Lower lobe of right lung (tissue), 2 donors: Measurements from ENCODE around the gene PACRG. TPM values are rescaled to one million over a fixed set of nuclear protein-coding genes. Genes with fewer than 3 reads are reported as not detected.

Source experiments
- ATAC-seq, 2 donors: fragments of 200-7000 bp; cut with Tn5 transposase; one replicate each; pipeline ENCODE4 v1.9.1; 2020 to 2022; ENCODE audit warnings: mild to moderate bottlenecking in 2 of 2, moderate library complexity in 2 of 2
- DNase-seq: peaks from one replicate; pipeline ENCODE4 v3.0.0-alpha.2; 2020
- H3K27ac ChIP-seq: fragments of 200-600 bp; one replicate; pipeline ENCODE4 v1.8.0; 2022
- H3K27me3 ChIP-seq: fragments of 200-600 bp; one replicate; pipeline ENCODE4 v1.8.0; 2022; ENCODE audit warnings: low read depth
- H3K36me3 ChIP-seq: fragments of 200-600 bp; one replicate; pipeline ENCODE4 v1.8.0; 2022; ENCODE audit warnings: mild to moderate bottlenecking
- H3K4me1 ChIP-seq: fragments of 200-600 bp; one replicate; pipeline ENCODE4 v1.8.0; 2022
- H3K4me3 ChIP-seq: fragments of 200-600 bp; one replicate; pipeline ENCODE4 v1.8.0; 2022; ENCODE audit warnings: mild to moderate bottlenecking
- H3K9me3 ChIP-seq: fragments of 200-600 bp; one replicate; pipeline ENCODE4 v1.8.0; 2022
- CTCF ChIP-seq: fragments of 200-600 bp; IDR thresholded peaks from one replicate; pipeline ENCODE4 v1.8.0; 2022; ENCODE audit warnings: antibody characterized with exemption, mild to moderate bottlenecking
- intact Hi-C: fragments of 100-400 bp; cut with DNase I; formaldehyde crosslinking; loops from one replicate; pipeline ENCODE4 v1.11.0; 2022
- total RNA-seq: library from RNA; stranded (reverse); fragmentation: NEBNext Ultra II Directional; extraction: Animal tissue kit (Norgen Biotek cat#: 25700); gene quantifications from one replicate; pipeline ENCODE4 v1.2.1, GENCODE V29; 2021
- donor health status: DM: no; HTN: yes; CAD: no; lungs with severe emphysema.

Gene PACRG
- total RNA-seq, 1 donor from 2014 or later = 5.5 TPM

DNA sequence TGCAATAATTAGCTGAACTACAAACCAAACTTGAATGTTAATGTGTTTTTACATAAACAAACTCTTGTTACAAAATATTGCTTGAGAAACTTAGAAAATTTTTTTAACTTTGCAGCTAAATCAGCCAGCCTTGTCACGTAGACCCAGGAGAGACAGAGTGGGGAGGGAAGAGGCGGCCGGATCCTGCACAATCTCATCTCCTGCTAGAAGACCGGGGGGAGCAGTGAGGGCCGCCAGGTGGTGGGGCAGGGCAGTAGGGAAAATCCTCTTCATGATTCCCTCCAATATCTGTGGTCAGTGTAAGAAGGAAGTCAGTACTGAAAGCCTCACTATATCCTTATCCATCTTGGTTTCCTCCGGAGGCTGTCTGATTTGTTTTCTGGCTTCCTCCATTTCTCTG, 193.3 kb downstream of the PACRG start:
- no peak for DNase-seq
- Histone ChIP-seq H3K27ac (no peak overlapping the region), H3K4me1 (no peaks in the 10 kb centered on the region), H3K9me3 (peaks cover 9% of the 10 kb centered on the region), H3K4me3 (no peak overlapping the region), H3K27me3 (no peaks in the 10 kb centered on the region), H3K36me3 (no peaks in the 10 kb centered on the region)
- ATAC-seq = no peak
- no peak for TF ChIP-seq CTCF
- intact Hi-C loops = no loop called here

DNA sequence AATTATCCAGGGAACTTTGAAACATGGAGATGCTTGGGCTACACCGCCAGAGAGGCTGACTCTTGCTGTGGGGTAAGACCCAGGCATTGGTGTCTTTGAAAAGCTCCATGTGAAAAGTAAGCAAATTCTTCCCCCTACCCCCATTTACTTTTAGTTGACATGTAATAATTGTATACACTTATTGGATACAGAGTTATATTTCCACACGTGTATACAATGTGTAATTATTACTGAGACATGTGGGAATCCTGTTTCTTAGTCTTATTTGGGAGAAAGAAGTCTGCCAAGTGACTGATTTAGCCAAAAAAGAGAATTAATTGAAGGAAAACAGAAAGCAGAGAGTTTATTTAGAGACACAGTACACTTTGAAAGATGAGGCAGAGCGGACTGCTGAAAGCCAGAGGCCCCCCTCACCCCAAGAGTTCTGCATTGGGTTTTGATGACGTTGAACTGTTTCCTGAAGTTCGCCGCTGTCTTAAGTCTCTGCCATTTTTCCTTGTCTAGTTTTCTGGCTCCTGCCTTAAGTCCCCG, 193.8 kb downstream of the PACRG start:
- ATAC-seq (no peak), DNase-seq (no peak)
- H3K4me1 ChIP-seq = no peaks in the 10 kb centered on the region
- no peaks in the 10 kb centered on the region for H3K36me3 ChIP-seq
- peaks cover 10% of the 10 kb centered on the region for H3K9me3 ChIP-seq
- no peaks in the 10 kb centered on the region for H3K27me3 ChIP-seq
- H3K27ac ChIP-seq = no peak overlapping the region
- TF ChIP-seq CTCF = no peak
- intact Hi-C loops = no loop called here
- no peak overlapping the region for H3K4me3 ChIP-seq

GRCh38 chr6:162922563-162923166, 194.9 kb downstream of the PACRG start:
- ATAC-seq = no peak
- Histone ChIP-seq H3K36me3 (no peaks in the 10 kb centered on the region), H3K9me3 (peaks cover 13% of the 10 kb centered on the region), H3K27ac (no peak overlapping the region), H3K4me1 (no peaks in the 10 kb centered on the region), H3K27me3 (no peaks in the 10 kb centered on the region), H3K4me3 (no peak overlapping the region)
- TF ChIP-seq CTCF = no peak
- intact Hi-C loops = no loop called here
- DNase-seq = no peak

GRCh38 chr6:162934844-162935243, 207.1 kb downstream of the PACRG start:
- DNase-seq (no peak), ATAC-seq (no peak)
- Histone ChIP-seq H3K27me3 (no peaks in the 10 kb centered on the region), H3K4me3 (no peak overlapping the region), H3K36me3 (no peaks in the 10 kb centered on the region), H3K9me3 (peaks cover 20% of the 10 kb centered on the region), H3K4me1 (no peaks in the 10 kb centered on the region), H3K27ac (no peak overlapping the region)
- intact Hi-C loops = no loop called here
- TF ChIP-seq CTCF = no peak

GRCh38 chr6:162940426-162940825, 212.7 kb downstream of the PACRG start:
- intact Hi-C loops = no loop called here
- Histone ChIP-seq H3K4me1 (no peaks in the 10 kb centered on the region), H3K9me3 (peaks cover 8% of the 10 kb centered on the region), H3K27me3 (no peaks in the 10 kb centered on the region), H3K4me3 (no peak overlapping the region), H3K36me3 (no peaks in the 10 kb centered on the region), H3K27ac (no peak overlapping the region)
- DNase-seq = no peak
- no peak for ATAC-seq
- no peak for TF ChIP-seq CTCF
